ENCODE results near the gene NSFL1C. TPM values are rescaled to one million over a fixed set of nuclear protein-coding genes. Genes with fewer than 3 reads are reported as not detected.
A peak's percentile ranks its signal among the peaks of the same experiment; 100 is the strongest.

NSFL1C gene
- total RNA-seq, 5 donors from 2014 or later (not counting 1 experiment from before 2014, with no cell fraction given), result 56.7 to 68.7 (median 65.8) TPM

GRCh38 chr20:1469925-1470571, 3.4 kb upstream of the NSFL1C start:
- Mint-ChIP-seq H3K4me3 (no peak overlapping the region), H3K4me1 (peaks cover 22 to 23% (median 23%) of the 10 kb centered on the region in 3 donors), H3K36me3 (no peaks in the 10 kb centered on the region), H3K9me3 (no peaks in the 10 kb centered on the region), H3K27ac (no peak overlapping the region), H3K27me3 (peaks cover 10 to 18% of the 10 kb centered on the region in 2 donors)
- ATAC-seq (replicated peaks in 1 of 4) (no peak), DNase-seq (peak in 2 of 35 experiments; percentile 15 to 25)
- CTCF ChIA-PET, result interaction anchor here (0.6 to 0.7 kb wide), 3 partner anchors 77 to 1072 kb away, joined by 3 to 12 read pairs (median 10); partner anchors contain the start of gene FKBP1A (in 1 of the 2)
- no peak overlapping the region for H3K4me3 ChIP-seq (ENCODE audit: control insufficient read depth in 1 of 2, extremely low read depth in 1 of 2, low read length in 1 of 2)
- WGBS (ENCODE audit: insufficient coverage), result 81% methylated on average over 6 of the region's 11 CpGs
- POLR2A ChIA-PET, result no interaction called here
- H3K27me3 ChIP-seq (replicated peaks in 1 of 2; ENCODE audit: control insufficient read depth in 2 of 2, extremely low read depth in 1 of 2, insufficient read depth in 2 of 2, low read length in 1 of 2), result peaks cover 0 to 33% of the 10 kb centered on the region in 2 experiments
- H3K27ac ChIP-seq (ENCODE audit: low read length), result no peak overlapping the region
- no peaks in the 10 kb centered on the region for H3K9me3 ChIP-seq
- peaks cover 20 to 21% of the 10 kb centered on the region in 2 experiments for H3K4me1 ChIP-seq (ENCODE audit: control insufficient read depth in 1 of 2, extremely low read depth in 1 of 2, insufficient read depth in 2 of 2, low read length in 2 of 2)
- no peaks in the 10 kb centered on the region for H3K36me3 ChIP-seq (ENCODE audit: control insufficient read depth in 2 of 2, extremely low read depth in 1 of 2, insufficient read depth in 1 of 2, low read length in 1 of 2)

GRCh38 chr20:1469306-1469905, 2.8 kb upstream of the NSFL1C start:
- WGBS (ENCODE audit: insufficient coverage), result 90% methylated on average over 4 of the region's 9 CpGs
- H3K4me3 ChIP-seq (ENCODE audit: control insufficient read depth in 1 of 2, extremely low read depth in 1 of 2, low read length in 1 of 2), result no peak overlapping the region
- no peak overlapping the region for H3K27ac ChIP-seq (ENCODE audit: low read length)
- Mint-ChIP-seq H3K27ac (no peak overlapping the region), H3K9me3 (no peaks in the 10 kb centered on the region), H3K4me1 (peaks cover 28 to 30% (median 29%) of the 10 kb centered on the region in 3 donors), H3K36me3 (peaks cover under 1% of the 10 kb centered on the region), H3K4me3 (no peak overlapping the region), H3K27me3 (peaks cover 10 to 18% of the 10 kb centered on the region in 2 donors)
- no peaks in the 10 kb centered on the region for H3K36me3 ChIP-seq (ENCODE audit: control insufficient read depth in 2 of 2, extremely low read depth in 1 of 2, insufficient read depth in 1 of 2, low read length in 1 of 2)
- ChIA-PET CTCF (interaction anchor here (0.6 to 1.1 kb wide), 4 partner anchors 34 to 1073 kb away, joined by 3 to 12 read pairs (median 7); partner anchors contain the start of gene FKBP1A (in 1 of the 2)), POLR2A (no interaction called here)
- peaks cover 0 to 31% of the 10 kb centered on the region in 2 experiments for H3K27me3 ChIP-seq (replicated peaks in 1 of 2; ENCODE audit: control insufficient read depth in 2 of 2, extremely low read depth in 1 of 2, insufficient read depth in 2 of 2, low read length in 1 of 2)
- peaks cover 22 to 24% of the 10 kb centered on the region in 2 experiments for H3K4me1 ChIP-seq (ENCODE audit: control insufficient read depth in 1 of 2, extremely low read depth in 1 of 2, insufficient read depth in 2 of 2, low read length in 2 of 2)
- no peaks in the 10 kb centered on the region for H3K9me3 ChIP-seq
- DNase-seq (no peak), ATAC-seq (replicated peaks in 1 of 4) (no peak)

GRCh38 chr20:1468117-1468624, 1.5 kb upstream of the NSFL1C start:
- Mint-ChIP-seq H3K36me3 (peaks cover 12% of the 10 kb centered on the region), H3K27me3 (peaks cover 10 to 18% of the 10 kb centered on the region in 2 donors), H3K27ac (no peak overlapping the region), H3K4me1 (peaks cover 40 to 42% (median 42%) of the 10 kb centered on the region in 3 donors), H3K9me3 (no peaks in the 10 kb centered on the region), H3K4me3 (peak overlapping the region in 2 of 3 donors; percentile 50 to 72)
- H3K27me3 ChIP-seq (replicated peaks in 1 of 2; ENCODE audit: control insufficient read depth in 2 of 2, extremely low read depth in 1 of 2, insufficient read depth in 2 of 2, low read length in 1 of 2), result peaks cover 0 to 27% of the 10 kb centered on the region in 2 experiments
- WGBS (ENCODE audit: insufficient coverage), result 53% methylated on average over 4 of the region's 7 CpGs
- H3K4me1 ChIP-seq (ENCODE audit: control insufficient read depth in 1 of 2, extremely low read depth in 1 of 2, insufficient read depth in 2 of 2, low read length in 2 of 2), result peaks cover 26 to 31% of the 10 kb centered on the region in 2 experiments
- no peak for ATAC-seq (replicated peaks in 1 of 4)
- H3K27ac ChIP-seq (ENCODE audit: low read length), result no peak overlapping the region
- no peak for DNase-seq
- CTCF ChIA-PET, result interaction anchor here (0.6 to 2.7 kb wide), 5 partner anchors 35 to 898 kb away, joined by 3 to 19 read pairs (median 4); no protein-coding TSS in a partner anchor
- peaks cover 0 to 10% of the 10 kb centered on the region in 2 donors for H3K36me3 ChIP-seq (ENCODE audit: control insufficient read depth in 2 of 2, extremely low read depth in 1 of 2, insufficient read depth in 1 of 2, low read length in 1 of 2)
- H3K4me3 ChIP-seq (ENCODE audit: control insufficient read depth in 1 of 2, extremely low read depth in 1 of 2, low read length in 1 of 2), result no peak overlapping the region
- no peaks in the 10 kb centered on the region for H3K9me3 ChIP-seq
- POLR2A ChIA-PET, result no interaction called here

GRCh38 chr20:1467355-1468116, 887 bp upstream of the NSFL1C start:
- H3K27me3 Mint-ChIP-seq, result peaks cover 10 to 14% of the 10 kb centered on the region in 2 donors
- CTCF ChIA-PET, result interaction anchor here (0.6 to 2.7 kb wide), 7 partner anchors 20 to 1003 kb away, joined by 3 to 19 read pairs (median 4); partner anchors contain the start of gene SNRPB (in 1 of the 2)
- H3K27ac Mint-ChIP-seq, result peak overlapping the region; percentile 66 to 75
- Histone ChIP-seq H3K27ac (ENCODE audit: low read length) (peak overlapping the region; percentile 35), H3K9me3 (no peaks in the 10 kb centered on the region), H3K36me3 (ENCODE audit: control insufficient read depth in 2 of 2, extremely low read depth in 1 of 2, insufficient read depth in 1 of 2, low read length in 1 of 2) (peaks cover 0 to 15% of the 10 kb centered on the region in 2 donors), H3K27me3 (replicated peaks in 1 of 2; ENCODE audit: control insufficient read depth in 2 of 2, extremely low read depth in 1 of 2, insufficient read depth in 2 of 2, low read length in 1 of 2) (peaks cover 0 to 27% of the 10 kb centered on the region in 2 experiments), H3K4me3 (ENCODE audit: control insufficient read depth in 1 of 2, extremely low read depth in 1 of 2, low read length in 1 of 2) (no peak overlapping the region), H3K4me1 (ENCODE audit: control insufficient read depth in 1 of 2, extremely low read depth in 1 of 2, insufficient read depth in 2 of 2, low read length in 2 of 2) (peaks cover 26 to 31% of the 10 kb centered on the region in 2 experiments)
- H3K9me3 Mint-ChIP-seq, result no peaks in the 10 kb centered on the region
- DNase-seq, result peak in 3 of 35 experiments; percentile 6 to 19 (median 14)
- 34% methylated on average over 21 of the region's 22 CpGs for WGBS (ENCODE audit: insufficient coverage)
- POLR2A ChIA-PET, result no interaction called here
- H3K4me3 Mint-ChIP-seq, result peak overlapping the region; percentile 72 to 85 (median 82)
- peaks cover 15% of the 10 kb centered on the region for H3K36me3 Mint-ChIP-seq
- H3K4me1 Mint-ChIP-seq, result peaks cover 46 to 47% (median 46%) of the 10 kb centered on the region in 3 donors
- ATAC-seq (replicated peaks in 1 of 4), result no peak

GRCh38 chr20:1467082-1467354, 369 bp upstream of the NSFL1C start:
- H3K36me3 Mint-ChIP-seq, result peaks cover 15% of the 10 kb centered on the region
- H3K9me3 Mint-ChIP-seq, result no peaks in the 10 kb centered on the region
- POLR2A ChIA-PET, result no interaction called here
- peaks cover 46 to 52% (median 46%) of the 10 kb centered on the region in 3 donors for H3K4me1 Mint-ChIP-seq
- peak overlapping the region; percentile 72 to 85 (median 82) for H3K4me3 Mint-ChIP-seq
- H3K27me3 Mint-ChIP-seq, result peaks cover 10 to 14% of the 10 kb centered on the region in 2 donors
- H3K27ac Mint-ChIP-seq, result peak overlapping the region; percentile 66 to 75
- no peak overlapping the region for H3K4me3 ChIP-seq (ENCODE audit: control insufficient read depth in 1 of 2, extremely low read depth in 1 of 2, low read length in 1 of 2)
- peaks cover 0 to 15% of the 10 kb centered on the region in 2 donors for H3K36me3 ChIP-seq (ENCODE audit: control insufficient read depth in 2 of 2, extremely low read depth in 1 of 2, insufficient read depth in 1 of 2, low read length in 1 of 2)
- WGBS (ENCODE audit: insufficient coverage), result 10% methylated on average over 2 of the region's 7 CpGs
- H3K4me1 ChIP-seq (ENCODE audit: control insufficient read depth in 1 of 2, extremely low read depth in 1 of 2, insufficient read depth in 2 of 2, low read length in 2 of 2), result peaks cover 26 to 31% of the 10 kb centered on the region in 2 experiments
- peaks cover 0 to 27% of the 10 kb centered on the region in 2 experiments for H3K27me3 ChIP-seq (replicated peaks in 1 of 2; ENCODE audit: control insufficient read depth in 2 of 2, extremely low read depth in 1 of 2, insufficient read depth in 2 of 2, low read length in 1 of 2)
- CTCF ChIA-PET, result interaction anchor here (0.9 to 2.7 kb wide), 6 partner anchors 19 to 1004 kb away, joined by 3 to 19 read pairs (median 4); partner anchors contain the start of gene SNRPB (in 1 of the 2)
- ATAC-seq (replicated peaks in 1 of 4) (no peak), DNase-seq (no peak)
- no peaks in the 10 kb centered on the region for H3K9me3 ChIP-seq
- peak overlapping the region; percentile 35 for H3K27ac ChIP-seq (ENCODE audit: low read length)

All from T-cell (primary cell).